Right forelimb (tissue), 1 donor: ENCODE data around the gene HCST.
"Not testable (repeated sequence)": the region's sequence is repeated elsewhere in the genome, so short reads cannot be mapped to it uniquely, and the experiment has no call there.

Experiments used
- DNase-seq: peaks from one replicate; pipeline ENCODE4 v3.0.0-alpha.2; 2018

HCST gene

DNA sequence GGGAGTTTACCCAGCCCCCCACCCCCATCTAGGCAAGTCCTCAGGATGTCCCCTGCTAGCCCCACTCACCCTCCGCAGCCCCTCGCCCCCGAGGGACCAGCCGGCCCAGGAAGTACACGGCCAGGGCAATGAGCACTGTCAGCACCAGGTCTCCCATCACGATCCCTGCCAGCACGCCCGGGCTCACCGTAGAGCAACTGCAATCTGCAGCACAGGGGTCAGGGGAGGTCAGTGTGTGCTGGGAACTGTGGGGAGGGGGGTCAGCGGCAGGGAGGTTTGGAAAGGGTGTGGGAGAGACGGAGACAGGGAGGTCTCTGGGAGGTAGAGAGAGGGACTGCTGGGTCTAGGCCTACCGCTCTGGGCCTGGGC, 5.0 kb downstream of the HCST start:
- DNase-seq, result no peak

- DNase-seq, result no peak
These were observed 5.7 kb downstream of the HCST start, which contains the start of gene TYROBP for GRCh38 chr19:35908010-35908441. Gene TYROBP (minus strand): TSS chr19:35908295. CDS start chr19:35908228, 67 bp downstream.

GRCh38 chr19:35908973-35909683, 6.8 kb downstream of the HCST start:
- DNase-seq, result peak; percentile 56

DNA sequence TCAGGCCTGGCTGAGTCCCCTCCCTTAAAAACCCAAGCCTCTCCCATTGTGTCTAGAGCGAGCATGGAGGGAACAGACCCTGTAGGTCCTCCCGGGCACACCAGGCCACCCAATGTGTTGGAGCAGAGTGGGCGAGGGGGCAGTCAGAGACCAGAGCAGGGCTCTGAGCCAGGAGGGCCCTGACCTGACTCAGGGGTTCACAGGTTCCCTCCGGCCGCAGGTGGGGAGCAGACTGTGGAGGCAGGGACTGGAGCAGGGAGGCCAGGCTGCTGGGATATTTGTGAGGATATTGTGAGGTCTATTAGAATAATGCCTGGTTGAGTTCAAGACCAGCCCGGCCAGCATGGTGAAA, 7.3 kb downstream of the HCST start:
- no peak for DNase-seq

DNA sequence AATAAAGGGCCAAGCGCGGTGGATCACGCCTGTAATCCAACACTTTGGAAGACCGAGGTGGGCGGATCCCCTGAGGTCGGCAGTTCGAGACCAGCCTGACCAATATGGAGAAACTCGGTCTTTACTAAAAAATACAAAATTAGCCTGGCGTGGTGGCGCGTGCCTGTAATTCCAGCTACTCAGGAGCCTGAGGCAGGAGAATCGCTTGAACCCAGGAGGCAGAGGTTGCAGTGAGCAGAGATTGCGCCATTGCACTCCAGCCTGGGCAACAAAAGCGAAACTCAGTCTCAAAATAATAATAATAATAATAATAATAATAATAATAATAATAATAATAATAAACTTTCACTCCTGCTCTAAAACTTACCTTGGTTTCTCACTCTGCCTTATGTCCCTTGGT, 8.0 kb downstream of the HCST start:
- not testable (repeated sequence) for DNase-seq

DNA sequence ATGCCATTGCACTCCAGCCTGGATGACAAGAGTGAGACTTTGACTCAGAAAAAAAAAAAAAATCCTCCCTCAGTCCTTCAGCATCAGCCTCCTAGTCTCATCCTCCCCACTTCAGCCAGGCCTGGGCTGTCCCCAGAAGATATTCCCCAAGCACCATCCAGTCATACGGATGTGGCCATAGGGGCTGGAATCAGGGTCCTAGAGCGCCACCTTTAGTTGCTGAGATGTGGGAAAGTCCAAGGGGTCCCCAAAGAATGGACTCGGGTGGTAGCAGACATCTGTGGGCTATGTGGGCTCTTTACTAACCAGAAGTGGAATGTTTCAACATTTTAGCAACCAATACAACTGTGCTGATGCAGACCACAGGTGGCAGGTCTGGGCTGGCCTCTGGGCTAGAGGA, 8.8 kb downstream of the HCST start:
- no peak for DNase-seq

DNA sequence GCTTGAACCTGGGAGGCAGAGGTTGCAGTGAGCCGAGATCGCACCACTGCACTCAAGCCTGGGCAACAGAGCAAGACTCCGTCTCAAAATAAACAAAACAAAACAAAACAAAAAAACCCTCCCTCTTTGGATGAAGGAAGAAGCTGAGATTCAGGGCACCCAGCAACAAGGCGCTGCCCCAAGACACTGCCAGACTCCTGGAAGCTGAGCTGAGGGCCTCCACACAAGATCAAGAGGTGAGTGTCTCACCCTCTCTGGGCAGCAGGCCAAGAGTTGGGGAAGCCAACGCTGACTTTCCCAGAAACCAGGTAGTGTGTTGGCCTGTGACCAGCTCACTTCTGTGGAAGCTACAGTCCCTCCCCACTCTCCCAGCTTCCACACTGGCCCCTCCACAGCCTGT, 9.5 kb downstream of the HCST start:
- DNase-seq, result no peak

GRCh38 chr19:35913589-35913988, 11.3 kb downstream of the HCST start:
- DNase-seq, result no peak

DNA sequence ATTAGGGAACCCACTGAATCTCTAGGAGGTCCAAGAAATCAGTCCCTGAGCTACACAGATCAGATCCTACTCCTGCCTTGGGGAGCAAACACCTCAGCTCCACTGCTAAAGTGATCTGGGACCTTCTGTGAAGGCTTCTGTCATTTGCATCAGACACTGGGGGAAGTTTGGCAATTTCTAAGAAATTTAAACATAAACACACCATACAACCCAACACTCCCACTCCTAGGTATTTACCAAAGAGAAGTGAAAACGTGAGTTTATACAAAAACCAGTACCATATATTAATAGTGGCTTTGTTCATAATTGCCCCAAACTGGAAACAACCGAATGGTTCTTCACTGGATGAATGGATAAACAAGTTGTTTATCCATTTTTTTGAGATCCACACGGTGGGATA, 13.1 kb downstream of the HCST start:
- no peak for DNase-seq

DNA sequence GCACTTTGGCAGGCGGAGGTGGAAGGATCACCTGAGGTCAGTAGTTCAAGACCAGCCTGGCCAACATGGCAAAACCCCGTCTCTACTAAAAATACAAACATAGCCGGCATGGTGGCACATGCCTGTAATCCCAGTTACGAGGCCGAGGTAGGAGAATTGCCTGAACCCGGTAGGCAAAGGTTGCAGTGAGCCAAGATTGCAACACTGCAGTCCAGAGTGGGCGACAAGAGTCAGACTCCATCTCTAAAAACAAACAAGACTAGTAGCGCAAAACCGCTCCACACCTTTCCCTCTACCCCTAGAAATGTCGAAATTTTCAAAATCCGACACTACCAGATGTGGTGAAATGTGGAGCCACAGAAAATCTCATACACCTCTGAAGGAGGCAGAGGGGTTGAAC, 17.0 kb downstream of the HCST start:
- DNase-seq, result no peak

- DNase-seq, result no peak
These were observed 18.7 kb downstream of the HCST start for GRCh38 chr19:35921012-35921411.

GRCh38 chr19:35925501-35925900, 23.2 kb downstream of the HCST start:
- no peak for DNase-seq

- DNase-seq, result no peak
These were observed 26.2 kb downstream of the HCST start for GRCh38 chr19:35928507-35928906.

- no peak for DNase-seq
These were observed 27.5 kb downstream of the HCST start for GRCh38 chr19:35929876-35930275.

DNA sequence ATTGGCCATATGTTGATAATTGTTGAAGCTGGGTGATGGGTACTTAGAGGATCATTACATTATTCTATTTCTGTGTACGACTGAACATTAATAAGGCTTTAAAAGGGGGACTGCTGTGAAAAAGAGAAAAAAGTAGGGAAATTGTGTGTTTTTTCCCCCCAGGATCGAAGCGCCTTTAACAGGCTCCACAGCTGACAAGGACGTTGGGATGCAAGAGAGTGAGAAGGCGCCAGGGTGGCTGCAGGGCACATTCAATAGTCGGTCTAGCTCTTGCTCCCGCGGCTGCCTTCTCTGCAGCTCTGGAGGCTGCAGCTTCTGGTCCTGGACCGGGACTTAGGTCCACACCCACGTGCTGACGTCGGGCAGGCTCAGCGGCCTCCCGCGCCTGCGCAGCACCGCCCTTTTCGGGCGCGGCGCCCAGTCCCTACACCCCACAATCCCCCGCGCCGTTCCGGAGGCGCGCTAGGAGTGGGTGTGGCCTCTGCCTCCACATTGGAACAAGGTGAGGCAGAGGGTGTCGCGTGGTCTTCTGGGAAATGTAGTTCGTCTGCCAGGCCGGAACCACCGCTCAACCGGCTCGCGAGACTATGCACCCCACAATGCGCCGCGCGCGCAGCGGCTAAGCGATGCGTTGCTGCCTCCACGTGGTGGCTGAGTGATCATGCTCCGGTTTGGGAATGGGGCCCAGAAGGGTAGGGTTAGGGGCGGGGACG, 29.0 kb downstream of the HCST start:
- DNase-seq, result peak; percentile 99

DNA sequence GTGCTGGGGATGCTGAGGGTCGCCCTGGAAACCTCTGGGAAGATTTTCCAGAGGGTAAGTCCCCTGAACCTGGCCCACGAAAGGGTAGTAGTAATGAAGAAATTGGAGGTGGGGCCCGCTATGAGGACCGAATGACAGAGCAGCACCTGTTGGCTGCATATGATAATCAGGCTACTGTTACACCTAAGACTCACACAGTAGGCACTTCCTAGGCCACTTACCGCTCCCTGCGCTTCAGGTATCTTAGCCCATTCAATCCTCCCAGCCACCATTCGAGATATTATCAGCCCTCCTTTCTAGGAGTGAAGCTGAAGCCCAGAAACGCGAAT, 29.5 kb downstream of the HCST start:
- no peak for DNase-seq

- DNase-seq, result no peak
These were observed 30.1 kb downstream of the HCST start for GRCh38 chr19:35932291-35932936.

DNA sequence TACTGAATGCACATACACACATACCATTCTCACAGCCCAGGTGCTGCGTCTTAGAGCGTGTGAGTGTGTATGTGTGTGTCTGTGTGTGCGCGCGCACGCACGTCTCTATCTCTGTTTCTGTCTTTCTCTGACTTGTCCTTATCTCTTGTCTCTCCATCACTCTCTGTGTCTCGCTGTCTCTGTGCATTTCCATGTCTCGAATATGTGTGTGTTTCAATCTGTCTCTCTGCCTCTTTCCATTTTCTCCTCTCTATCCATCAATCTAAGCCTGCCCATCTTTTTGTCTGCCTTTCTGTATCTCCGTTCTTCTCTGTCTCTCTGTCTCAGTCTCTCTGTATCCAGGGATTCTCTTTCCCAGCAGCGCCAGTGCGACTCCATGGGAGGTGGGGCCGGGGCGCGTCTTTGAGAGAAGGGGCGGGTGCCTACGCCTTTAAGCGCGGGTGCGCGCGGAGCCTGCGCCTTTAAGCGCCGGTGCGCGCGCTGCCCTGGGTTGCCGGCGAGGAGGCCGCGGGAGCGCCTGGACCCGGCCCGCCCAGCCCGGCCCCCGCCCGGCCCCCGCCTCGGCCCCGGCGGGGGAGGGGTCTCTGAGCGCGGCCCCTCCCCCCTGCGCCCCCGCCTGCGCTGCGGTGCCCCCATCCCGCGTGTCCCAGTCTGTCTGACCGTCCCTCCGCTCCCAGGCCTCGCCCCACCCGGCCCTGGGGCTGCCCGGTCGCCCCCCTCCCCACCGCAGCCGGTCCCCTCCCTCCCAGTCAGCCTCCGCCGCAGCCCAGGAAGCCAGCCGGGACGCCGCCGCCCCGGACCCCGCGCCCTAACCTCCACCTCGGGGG, 33.8 kb downstream of the HCST start, which contains the start of gene LRFN3:
TSS of gene LRFN3 (plus strand) at position 464 of the 827 bp plus-strand sequence. CDS start 3,052 bp downstream, outside the sequence.
- peak; percentile 80 for DNase-seq

GRCh38 chr19:35936738-35937268, 34.5 kb downstream of the HCST start:
- DNase-seq, result no peak

DNA sequence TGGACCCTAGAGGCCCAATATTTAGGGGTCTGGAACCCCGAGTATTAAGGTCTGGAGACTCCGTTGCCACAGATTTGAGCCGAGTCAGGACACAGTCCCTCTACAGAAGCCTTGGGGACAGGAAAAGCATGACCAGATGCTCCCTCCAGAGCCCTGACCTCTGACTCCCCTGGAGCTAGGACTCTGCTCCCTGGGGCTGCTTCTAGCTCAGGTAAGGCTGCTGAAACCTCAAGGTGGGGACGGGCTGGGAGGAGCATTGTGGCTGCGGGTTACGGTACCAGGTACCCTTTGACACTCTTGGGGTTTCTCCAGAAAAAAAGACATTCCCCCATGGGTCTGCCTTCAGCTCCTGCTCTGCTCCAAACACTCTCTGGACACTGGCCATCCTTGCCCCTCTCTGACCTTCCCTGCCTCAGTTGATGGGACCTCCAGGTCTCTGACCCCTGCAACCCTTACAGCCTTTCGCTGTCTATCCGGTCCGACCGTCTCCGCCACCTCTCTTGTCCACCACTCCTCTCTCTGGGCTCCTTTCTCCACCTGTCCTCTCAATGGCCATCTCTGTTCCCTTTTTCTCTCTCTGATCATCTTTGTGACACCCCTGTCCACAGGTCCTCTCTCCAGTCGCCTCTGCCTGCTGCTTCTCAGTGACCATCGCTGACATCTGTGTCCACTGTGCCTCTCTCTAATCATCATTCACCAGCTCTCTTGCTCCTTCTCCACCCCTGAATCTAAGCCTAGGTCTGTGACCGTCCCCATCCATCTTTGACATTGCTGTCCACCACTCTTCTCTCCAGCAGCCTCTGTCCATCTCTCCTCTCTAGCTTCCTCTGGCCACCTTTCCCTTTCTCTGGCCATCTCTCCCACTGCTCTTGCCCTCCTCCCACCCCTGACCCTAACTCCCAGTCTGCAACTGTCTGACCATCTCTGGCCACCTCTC, 35.3 kb downstream of the HCST start:
- DNase-seq, result no peak
